HEK293T (cell line): Measurements from ENCODE around the gene BCL2L2.

Source experiments
- CTCF ChIA-PET: fragments of 350-600 bp; formaldehyde crosslinking; extraction: SDS; loops from one replicate; lab custom pipeline; 2021; ENCODE audit warnings: antibody characterized with exemption, inconsistent platforms; lab: Yijun Ruan, JAX
- POLR2A ChIA-PET: fragments of 350-600 bp; formaldehyde crosslinking; extraction: SDS; loops from one replicate; lab custom pipeline; 2020; ENCODE audit warnings: antibody characterized with exemption, inconsistent platforms; lab: Yijun Ruan, JAX
- DNase-seq: peaks from one replicate; pipeline ENCODE4 v3.0.0; 2012; ENCODE audit warnings: mixed read lengths; ENCODE audit errors: extremely low spot score
- ARNT ChIP-seq: fragments of 450-650 bp; IDR thresholded peaks from 2 replicates; pipeline ENCODE4 v1.6.1; 2017; ENCODE audit warnings: mild to moderate bottlenecking
- BHLHE40 ChIP-seq: fragments of 450-650 bp; IDR thresholded peaks from 2 replicates; pipeline ENCODE4 v1.6.1; 2016; ENCODE audit warnings: mild to moderate bottlenecking, moderate library complexity, borderline replicate concordance
- CTBP1 ChIP-seq: fragments of 450-650 bp; IDR thresholded peaks from 2 replicates; pipeline ENCODE4 v1.6.1; 2016; ENCODE audit warnings: borderline replicate concordance
- ELF4 ChIP-seq: fragments of 450-650 bp; IDR thresholded peaks from 2 replicates; pipeline ENCODE4 v1.6.1; 2017; ENCODE audit warnings: antibody characterized with exemption
- FOXA1 ChIP-seq: fragments of 450-650 bp; IDR thresholded peaks from 2 replicates; pipeline ENCODE4 v1.6.1; 2016; ENCODE audit warnings: mild to moderate bottlenecking
- FOXK2 ChIP-seq: fragments of 450-650 bp; IDR thresholded peaks from 2 replicates; pipeline ENCODE4 v1.6.1; 2016; ENCODE audit warnings: mild to moderate bottlenecking
- FOXM1 ChIP-seq: fragments of 450-650 bp; IDR thresholded peaks from 2 replicates; pipeline ENCODE4 v1.6.1; 2017; ENCODE audit warnings: mild to moderate bottlenecking, borderline replicate concordance
- L3MBTL2 ChIP-seq: fragments of 450-650 bp; conservative IDR thresholded peaks from 2 replicates; pipeline ENCODE4 v1.6.1; 2016; ENCODE audit warnings: mild to moderate bottlenecking
- LEF1 ChIP-seq: fragments of 450-650 bp; IDR thresholded peaks from 2 replicates; pipeline ENCODE4 v1.6.1; 2017; ENCODE audit warnings: mild to moderate bottlenecking, borderline replicate concordance
- NFRKB ChIP-seq: fragments of 450-650 bp; IDR thresholded peaks from 2 replicates; pipeline ENCODE4 v1.6.1; 2016; ENCODE audit warnings: mild to moderate bottlenecking, moderate library complexity
- SP1 ChIP-seq: fragments of 450-650 bp; IDR thresholded peaks from 2 replicates; pipeline ENCODE4 v1.6.1; 2017
- SUZ12 ChIP-seq: fragments of 450-650 bp; IDR thresholded peaks from 2 replicates; pipeline ENCODE4 v1.6.1; 2016; ENCODE audit warnings: mild to moderate bottlenecking
- TARDBP ChIP-seq: fragments of 450-650 bp; IDR thresholded peaks from 2 replicates; pipeline ENCODE4 v1.6.1; 2016
- ZNF384 ChIP-seq: fragments of 450-650 bp; IDR thresholded peaks from 2 replicates; pipeline ENCODE4 v1.6.1; 2016
- TF ChIP-seq, protein P1 (sequence below): fragments of 450-650 bp; IDR thresholded peaks from 2 replicates; pipeline ENCODE4 v1.6.1; 2016

Gene BCL2L2

DNA sequence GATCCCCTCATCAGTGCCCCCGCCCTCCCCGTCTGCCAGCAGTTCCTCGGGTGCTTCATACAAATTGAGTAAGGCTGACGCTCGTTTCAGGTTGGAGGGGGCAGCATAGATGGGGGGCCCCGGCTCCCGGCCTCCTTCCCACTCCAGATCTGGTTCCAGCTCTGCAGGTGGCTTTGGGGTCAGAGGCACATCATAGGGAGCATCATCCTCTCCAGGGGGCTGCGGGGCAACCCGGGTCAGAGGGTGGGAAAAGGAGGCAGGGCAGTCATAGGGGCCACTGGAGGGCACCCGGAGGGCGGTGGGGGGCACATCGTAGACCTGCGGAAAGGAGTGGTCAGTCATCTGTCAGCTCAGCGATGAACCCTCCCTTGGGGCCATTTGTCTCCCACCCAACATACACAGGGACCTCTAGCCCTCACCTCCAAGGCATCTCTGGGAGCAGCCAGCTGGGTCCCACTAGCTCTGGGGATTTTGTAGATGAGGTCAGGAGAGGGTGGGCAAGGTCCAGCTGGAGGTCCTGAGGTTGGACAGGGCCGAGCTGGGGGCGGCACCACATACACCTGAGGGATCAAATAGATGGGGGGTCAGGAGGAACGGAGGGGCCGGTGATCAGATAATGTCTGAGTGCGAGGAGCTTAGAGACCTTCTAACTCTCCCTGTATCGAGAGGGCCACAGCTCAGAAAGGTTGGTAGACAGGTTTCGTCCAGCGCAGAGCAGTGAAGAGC lies 53.3 kb downstream of the BCL2L2 start:
- ChIA-PET POLR2A (interaction anchor here (1.7 to 1.9 kb wide), 2 partner anchors 39 to 73 kb away, joined by 4 to 12 read pairs; partner anchors contain the start of gene PABPN1), CTCF (interaction anchor here (0.6 to 2.7 kb wide), 7 partner anchors 8 to 59 kb away, joined by 3 to 13 read pairs (median 4); partner anchors contain the start of gene SLC22A17)
- TF ChIP-seq L3MBTL2 (no peak), ELF4 (no peak), SUZ12 (no peak), LEF1 (no peak), BHLHE40 (no peak), FOXM1 (no peak), CTBP1 (no peak), FOXK2 (no peak), SP1 (no peak), NFRKB (no peak), ZNF384 (no peak), FOXA1 (no peak), TARDBP (no peak), ARNT (no peak)
- TF ChIP-seq, protein P1, sequence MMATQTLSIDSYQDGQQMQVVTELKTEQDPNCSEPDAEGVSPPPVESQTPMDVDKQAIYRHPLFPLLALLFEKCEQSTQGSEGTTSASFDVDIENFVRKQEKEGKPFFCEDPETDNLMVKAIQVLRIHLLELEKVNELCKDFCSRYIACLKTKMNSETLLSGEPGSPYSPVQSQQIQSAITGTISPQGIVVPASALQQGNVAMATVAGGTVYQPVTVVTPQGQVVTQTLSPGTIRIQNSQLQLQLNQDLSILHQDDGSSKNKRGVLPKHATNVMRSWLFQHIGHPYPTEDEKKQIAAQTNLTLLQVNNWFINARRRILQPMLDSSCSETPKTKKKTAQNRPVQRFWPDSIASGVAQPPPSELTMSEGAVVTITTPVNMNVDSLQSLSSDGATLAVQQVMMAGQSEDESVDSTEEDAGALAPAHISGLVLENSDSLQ, result no peak

DNA sequence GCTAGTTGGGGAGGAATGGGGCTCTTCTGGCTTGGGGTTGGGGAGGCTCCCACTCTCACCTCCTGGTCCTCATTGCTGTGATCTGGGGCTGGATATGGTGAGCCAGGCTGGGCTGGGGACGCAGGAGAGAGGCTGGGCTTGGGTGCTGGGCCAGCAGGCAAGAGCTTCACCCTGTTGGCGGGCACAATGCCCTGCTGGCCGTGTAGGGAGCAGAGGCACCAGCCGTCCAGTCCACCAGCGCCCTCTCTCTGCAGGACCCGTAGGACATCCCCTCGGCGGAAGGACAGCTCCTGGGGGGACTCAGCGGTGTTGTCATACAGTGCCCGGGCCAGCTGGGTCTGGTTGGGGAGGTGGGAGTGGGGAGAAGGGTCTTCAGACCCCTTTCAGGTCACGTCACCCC lies 53.9 kb downstream of the BCL2L2 start:
- TF ChIP-seq FOXK2, result no peak
- no peak for TF ChIP-seq ZNF384
- CTCF ChIA-PET, result interaction anchor here (0.6 to 2.7 kb wide), 9 partner anchors 8 to 60 kb away, joined by 3 to 13 read pairs (median 3); partner anchors contain the start of gene SLC22A17
- no peak for DNase-seq
- POLR2A ChIA-PET, result interaction anchor here (1.1 to 1.9 kb wide), 3 partner anchors 15 to 74 kb away, joined by 3 to 12 read pairs (median 4); partner anchors contain the start of gene PABPN1

More for the DNA sequence above, 53.3 kb downstream of the BCL2L2 start:
- DNase-seq, result no peak

DNA sequence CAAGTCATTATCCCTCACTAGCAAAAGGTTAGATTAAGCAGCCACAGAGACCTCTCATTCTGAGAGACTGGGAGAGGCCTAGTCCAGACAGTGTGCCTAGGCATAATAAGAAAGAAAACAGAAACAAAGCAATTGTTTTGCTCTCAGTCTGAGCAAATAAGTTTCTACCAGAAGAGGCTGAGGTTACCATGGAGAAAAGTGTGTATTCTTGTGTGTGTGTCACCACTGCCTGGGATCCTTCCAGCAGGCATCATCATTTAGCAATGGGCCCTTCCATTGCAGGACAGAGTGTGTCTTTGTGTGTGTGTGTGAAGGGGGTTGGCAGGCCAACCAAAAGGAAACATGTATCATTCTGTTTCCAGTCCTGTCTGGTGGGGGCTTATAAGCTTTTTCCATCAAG lies 54.7 kb downstream of the BCL2L2 start:
- TF ChIP-seq, protein P1, result no peak
- TF ChIP-seq ARNT, result no peak
- TF ChIP-seq TARDBP, result no peak
- no peak for TF ChIP-seq BHLHE40
- no peak for TF ChIP-seq ZNF384
- TF ChIP-seq ELF4, result no peak
- no peak for TF ChIP-seq SP1
- no peak for TF ChIP-seq FOXK2
- no peak for TF ChIP-seq L3MBTL2
- TF ChIP-seq LEF1, result no peak
- TF ChIP-seq FOXM1, result no peak
- DNase-seq, result no peak
- ChIA-PET CTCF (interaction anchor here (0.5 to 2.7 kb wide), 6 partner anchors 9 to 102 kb away, joined by 3 to 13 read pairs (median 4); partner anchors contain the start of gene SLC22A17), POLR2A (interaction anchor here (1.1 to 1.9 kb wide), 2 partner anchors 16 to 75 kb away, joined by 3 to 4 read pairs; no protein-coding TSS in a partner anchor)
